ENCODE measurements around the gene MMUT. TPM values are rescaled to one million over a fixed set of nuclear protein-coding genes. Genes with fewer than 3 reads are reported as not detected.
A peak's percentile ranks its signal among the peaks of the same experiment; 100 is the strongest.
"Not testable (repeated sequence)": the region's sequence is repeated elsewhere in the genome, so short reads cannot be mapped to it uniquely, and the experiment has no call there.

MMUT gene
- total RNA-seq (23.4 TPM), polyA plus RNA-seq (21.5 TPM)

DNA sequence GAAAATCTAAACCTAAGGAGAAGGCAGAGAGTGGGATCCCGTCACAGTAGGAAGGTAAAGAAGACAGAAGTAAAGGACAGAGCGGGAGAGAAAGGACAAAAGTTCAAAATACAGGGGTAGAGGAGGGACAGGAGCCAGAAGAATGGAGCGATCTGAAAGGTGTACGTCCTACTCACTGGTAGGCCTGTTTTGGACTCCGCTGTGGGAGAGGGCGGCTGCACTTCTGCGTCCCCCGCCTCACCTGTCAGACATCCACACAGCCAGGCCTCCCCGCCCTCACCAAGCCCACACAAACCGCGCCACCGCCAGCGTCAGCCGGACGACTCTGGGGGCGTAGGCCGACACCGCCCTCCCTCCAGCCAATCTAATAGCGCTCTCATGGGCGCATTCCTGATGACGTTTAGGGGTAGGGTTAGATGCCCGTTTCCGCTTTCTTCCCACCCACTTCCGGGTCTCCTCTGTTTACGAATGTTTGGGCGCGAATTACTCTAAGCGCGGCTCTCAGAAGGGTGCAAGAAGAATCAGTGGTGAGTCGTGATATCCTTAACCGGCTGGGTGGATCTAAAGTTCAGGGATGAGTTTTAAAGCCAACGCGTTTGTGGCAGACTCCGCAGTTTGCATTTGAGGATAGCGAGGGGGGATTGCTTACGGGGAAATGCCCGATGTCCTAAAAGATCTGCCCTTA lies at the start of gene MMUT, which contains the start of gene CENPQ:
TSS of gene MMUT (minus strand) at position 327 of the 685 bp plus-strand sequence. CDS start 3,787 bp downstream, outside the sequence.
TSS of gene CENPQ (plus strand) at position 444 of the 685 bp plus-strand sequence. CDS start 6,807 bp downstream, outside the sequence.
- under 1% methylated on average over 37 of the region's 37 CpGs for WGBS
- Histone ChIP-seq H3K36me3 (ENCODE audit: insufficient read depth) (peaks cover 2% of the 10 kb centered on the region), H3K27ac (ENCODE audit: low read depth) (peak within 1 kb of the TSS; percentile 87), H3K4me1 (ENCODE audit: insufficient read depth) (no peaks in the 10 kb centered on the region), H3K4me3 (ENCODE audit: low read depth, low read length) (peak within 1 kb of the TSS; percentile 76)
- peak; percentile 94 for DNase-seq (ENCODE audit: extremely low spot score)

DNA sequence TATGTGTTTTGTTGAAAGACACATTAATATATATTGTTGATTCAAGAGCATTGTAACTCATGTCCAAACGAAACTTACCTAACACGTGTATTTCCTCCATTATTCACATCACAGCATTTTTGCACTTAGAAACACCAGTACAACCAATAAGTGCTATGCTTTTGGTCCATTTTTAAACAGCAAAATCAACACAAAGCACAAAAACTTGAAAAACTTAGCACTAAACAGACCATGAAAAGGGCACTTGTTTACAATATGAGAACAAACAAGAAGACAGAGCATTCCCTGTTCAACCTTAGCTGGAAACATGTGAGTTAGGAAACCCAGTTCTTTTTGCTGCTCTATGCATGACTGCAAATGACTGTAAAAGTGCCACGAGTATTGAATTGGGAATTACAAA lies 46.3 kb upstream of the MMUT start:
- Histone ChIP-seq H3K4me3 (ENCODE audit: low read depth, low read length) (no peak overlapping the region), H3K36me3 (ENCODE audit: insufficient read depth) (no peaks in the 10 kb centered on the region), H3K4me1 (ENCODE audit: insufficient read depth) (no peaks in the 10 kb centered on the region), H3K27ac (ENCODE audit: low read depth) (no peak overlapping the region)
- WGBS: 79% methylated on average over 3 of the region's 3 CpGs
- DNase-seq (ENCODE audit: extremely low spot score): no peak

DNA sequence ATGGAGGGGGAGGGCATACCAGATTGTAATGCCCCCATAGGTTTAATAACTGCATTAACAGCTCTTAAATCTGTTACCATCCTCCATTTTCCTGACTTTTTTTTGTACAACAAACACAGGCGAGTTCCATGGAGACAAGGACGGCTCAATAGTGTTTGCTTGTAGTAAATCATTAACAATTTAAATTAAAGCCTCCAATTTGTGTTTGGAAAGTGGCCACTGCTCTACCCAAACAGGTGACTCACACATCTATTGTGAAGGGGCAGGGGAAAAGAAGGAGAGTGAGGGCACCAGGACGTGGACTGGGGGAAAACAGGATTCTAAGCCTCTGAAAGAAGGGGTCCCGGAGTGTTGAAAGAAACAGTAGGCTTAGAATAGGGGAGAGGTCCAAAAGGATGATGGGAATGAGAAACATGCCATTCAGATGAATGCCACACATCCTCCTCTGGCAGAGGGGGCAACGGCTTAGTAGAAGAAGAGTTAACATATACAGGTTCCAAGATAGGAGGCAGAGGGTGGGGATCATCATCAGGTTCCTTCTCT lies 43.6 kb upstream of the MMUT start:
- Histone ChIP-seq H3K4me1 (ENCODE audit: insufficient read depth) (no peaks in the 10 kb centered on the region), H3K4me3 (ENCODE audit: low read depth, low read length) (no peak overlapping the region), H3K27ac (ENCODE audit: low read depth) (no peak overlapping the region), H3K36me3 (ENCODE audit: insufficient read depth) (no peaks in the 10 kb centered on the region)
- DNase-seq (ENCODE audit: extremely low spot score): no peak
- 80% methylated on average over 5 of the region's 5 CpGs for WGBS

DNA sequence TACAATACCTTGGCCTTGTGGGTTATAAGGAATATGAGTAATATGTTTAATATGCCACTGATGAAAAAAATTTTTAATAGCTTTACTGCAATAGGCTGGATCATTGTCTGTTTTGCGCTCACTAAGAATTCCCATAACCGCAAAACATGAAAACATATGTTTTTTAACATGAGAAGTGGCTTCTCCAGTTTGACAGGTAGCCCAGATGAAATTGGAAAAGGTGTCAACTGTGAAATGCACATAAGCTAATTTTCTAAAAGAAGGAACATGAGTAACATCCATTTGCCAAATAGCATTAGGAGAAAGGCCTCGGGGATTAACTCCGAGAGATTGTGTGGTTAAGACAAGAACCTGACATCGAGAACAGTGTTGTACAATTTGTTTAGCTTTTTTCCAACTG lies 41.6 kb upstream of the MMUT start:
- no peak overlapping the region for H3K4me3 ChIP-seq (ENCODE audit: low read depth, low read length)
- no peaks in the 10 kb centered on the region for H3K36me3 ChIP-seq (ENCODE audit: insufficient read depth)
- 77% methylated on average over 5 of the region's 5 CpGs for WGBS
- H3K27ac ChIP-seq (ENCODE audit: low read depth): no peak overlapping the region
- H3K4me1 ChIP-seq (ENCODE audit: insufficient read depth): no peaks in the 10 kb centered on the region
- DNase-seq (ENCODE audit: extremely low spot score): no peak

DNA sequence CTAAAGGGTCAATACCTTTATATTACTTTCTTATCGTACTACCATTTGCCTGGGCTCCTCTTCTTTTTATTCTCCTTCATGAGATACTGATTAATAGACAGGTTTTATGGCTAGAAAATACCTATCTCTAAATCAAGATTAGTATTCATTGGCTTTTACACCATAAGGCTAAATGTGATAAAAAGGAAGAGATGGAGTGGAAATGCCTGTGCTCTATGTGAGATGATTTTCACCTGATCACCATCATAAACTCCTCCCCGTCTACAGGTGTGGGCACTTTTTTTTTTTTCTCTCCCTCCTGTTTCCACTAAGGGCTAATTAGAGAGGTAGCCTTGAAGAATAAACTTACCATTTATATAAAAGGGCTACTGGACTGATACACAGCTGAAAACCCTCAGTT lies 36.6 kb upstream of the MMUT start, which contains the start of gene GLYATL3:
TSS of gene GLYATL3 (plus strand) at position 301 of the 400 bp plus-strand sequence. CDS start 12,068 bp downstream, outside the sequence.
- Histone ChIP-seq H3K27ac (ENCODE audit: low read depth) (no peak within 1 kb of the TSS), H3K36me3 (ENCODE audit: insufficient read depth) (no peaks in the 10 kb centered on the region), H3K4me3 (ENCODE audit: low read depth, low read length) (no peak within 1 kb of the TSS), H3K4me1 (ENCODE audit: insufficient read depth) (no peaks in the 10 kb centered on the region)
- 65% methylated on average over 2 of the region's 2 CpGs for WGBS
- no peak for DNase-seq (ENCODE audit: extremely low spot score)

DNA sequence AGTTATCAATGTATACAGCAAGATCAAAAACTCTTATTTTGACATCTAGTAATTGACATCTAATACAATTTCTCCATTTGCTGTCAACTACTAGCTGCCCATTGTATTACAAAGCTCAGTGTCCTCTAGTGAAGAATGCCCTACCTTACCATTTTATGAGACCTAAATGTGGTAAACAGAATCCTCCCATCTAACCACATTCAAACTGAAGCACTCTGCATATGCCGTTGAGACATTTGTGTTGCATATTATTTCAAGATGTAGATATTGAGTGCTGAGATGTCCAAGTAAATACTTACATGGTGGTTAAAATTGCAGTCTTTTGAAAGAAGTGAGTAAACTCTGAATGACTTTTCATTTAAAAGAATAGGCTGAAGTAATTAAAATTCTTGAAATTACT lies 36.1 kb upstream of the MMUT start:
- Histone ChIP-seq H3K36me3 (ENCODE audit: insufficient read depth) (no peaks in the 10 kb centered on the region), H3K4me1 (ENCODE audit: insufficient read depth) (no peaks in the 10 kb centered on the region), H3K4me3 (ENCODE audit: low read depth, low read length) (no peak overlapping the region), H3K27ac (ENCODE audit: low read depth) (no peak overlapping the region)
- DNase-seq (ENCODE audit: extremely low spot score): no peak
- 71% methylated on average over 1 of the region's 1 CpG for WGBS

DNA sequence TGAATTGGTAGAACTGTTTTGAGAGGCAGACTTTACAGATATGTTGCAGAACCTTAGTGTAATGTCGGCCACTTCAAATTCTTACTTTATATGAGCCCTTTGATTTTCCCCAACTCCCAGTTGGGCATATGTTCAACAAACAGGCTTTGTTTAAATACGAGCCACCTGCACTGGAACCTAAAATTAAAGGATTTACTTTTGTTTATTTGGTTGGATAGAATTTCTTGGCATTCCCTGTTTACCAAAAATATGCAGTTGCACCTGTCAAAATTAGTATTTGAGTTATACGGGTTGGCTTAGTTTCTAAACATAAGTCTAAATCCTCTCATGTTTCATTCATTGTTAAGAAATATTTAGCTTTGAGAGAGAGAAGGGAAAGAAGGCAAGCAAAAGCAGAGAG lies 34.3 kb upstream of the MMUT start:
- Histone ChIP-seq H3K27ac (ENCODE audit: low read depth) (no peak overlapping the region), H3K4me3 (ENCODE audit: low read depth, low read length) (no peak overlapping the region), H3K4me1 (ENCODE audit: insufficient read depth) (no peaks in the 10 kb centered on the region), H3K36me3 (ENCODE audit: insufficient read depth) (no peaks in the 10 kb centered on the region)
- WGBS: 50% methylated on average over 3 of the region's 3 CpGs
- DNase-seq (ENCODE audit: extremely low spot score): no peak

DNA sequence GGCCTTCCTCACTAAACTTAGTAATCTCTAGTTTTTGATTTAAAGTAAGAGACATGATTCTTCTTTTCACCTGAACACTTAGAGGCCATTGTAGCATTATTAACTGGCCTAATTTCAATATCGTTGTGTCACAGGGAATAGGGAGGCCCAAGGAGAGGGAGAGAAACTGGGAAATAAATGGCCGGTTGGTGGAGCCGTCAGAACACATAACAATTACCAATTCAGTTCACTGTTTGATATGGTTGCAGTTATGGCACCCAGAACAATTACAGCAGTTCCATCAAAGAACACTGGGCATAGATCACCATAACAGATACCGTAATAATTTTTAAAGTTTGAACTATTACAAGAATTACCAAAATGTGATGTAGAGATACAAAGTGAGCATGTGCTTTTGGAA lies 27.6 kb upstream of the MMUT start:
- 96% methylated on average over 4 of the region's 4 CpGs for WGBS
- H3K36me3 ChIP-seq (ENCODE audit: insufficient read depth): peaks cover 5% of the 10 kb centered on the region

DNA sequence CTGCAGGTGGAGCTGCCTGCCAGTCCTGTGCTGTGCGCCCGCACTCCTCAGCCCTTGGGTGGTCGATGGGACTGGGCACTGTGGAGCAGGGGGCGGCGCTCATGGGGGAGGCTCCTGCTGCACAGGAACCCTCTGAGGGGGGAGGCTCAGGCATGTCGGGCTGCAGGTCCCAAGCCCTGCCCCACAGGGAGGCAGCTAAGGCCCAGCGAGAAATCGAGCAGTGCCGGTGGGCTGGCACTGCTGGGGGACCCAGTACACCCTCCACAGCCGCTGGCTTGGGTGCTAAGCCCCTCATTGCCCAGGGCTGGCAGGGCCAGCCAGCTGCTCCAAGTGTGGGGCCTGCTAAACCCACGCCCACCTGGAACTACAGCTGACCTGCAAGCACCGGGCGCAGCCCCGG lies 20.3 kb upstream of the MMUT start:
- H3K36me3 ChIP-seq (ENCODE audit: insufficient read depth); H3K4me3 ChIP-seq (ENCODE audit: low read depth, low read length); H3K4me1 ChIP-seq (ENCODE audit: insufficient read depth); H3K27ac ChIP-seq (ENCODE audit: low read depth); DNase-seq (ENCODE audit: extremely low spot score): not testable (repeated sequence)
- 91% methylated on average over 14 of the region's 14 CpGs for WGBS

More for the DNA sequence above, 27.6 kb upstream of the MMUT start:
- H3K27ac ChIP-seq (ENCODE audit: low read depth): no peak overlapping the region
- H3K4me3 ChIP-seq (ENCODE audit: low read depth, low read length): no peak overlapping the region
- no peaks in the 10 kb centered on the region for H3K4me1 ChIP-seq (ENCODE audit: insufficient read depth)
- DNase-seq (ENCODE audit: extremely low spot score): no peak

DNA sequence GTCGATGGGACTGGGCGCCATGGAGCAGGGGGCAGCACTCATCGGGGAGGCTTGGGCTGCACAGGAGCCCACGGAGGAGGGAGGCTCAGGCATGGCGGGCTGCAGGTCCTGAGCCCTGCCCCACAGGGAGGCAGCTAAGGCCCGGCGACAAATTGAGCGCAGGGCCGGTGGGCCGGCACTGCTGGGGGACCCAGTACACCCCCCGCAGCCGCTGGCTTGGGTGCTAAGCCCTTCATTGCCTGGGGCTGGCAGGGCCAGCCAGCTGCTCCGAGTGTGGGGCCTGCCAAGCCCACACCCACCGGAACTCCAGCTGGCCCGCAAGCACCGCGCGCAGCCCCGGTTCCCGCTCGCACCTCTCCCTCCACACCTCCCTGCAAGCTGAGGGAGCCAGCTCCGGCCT lies 18.8 kb upstream of the MMUT start:
- not testable (repeated sequence) for H3K4me3 ChIP-seq (ENCODE audit: low read depth, low read length); H3K4me1 ChIP-seq (ENCODE audit: insufficient read depth); H3K27ac ChIP-seq (ENCODE audit: low read depth); DNase-seq (ENCODE audit: extremely low spot score); H3K36me3 ChIP-seq (ENCODE audit: insufficient read depth)
- 99% methylated on average over 22 of the region's 22 CpGs for WGBS

DNA sequence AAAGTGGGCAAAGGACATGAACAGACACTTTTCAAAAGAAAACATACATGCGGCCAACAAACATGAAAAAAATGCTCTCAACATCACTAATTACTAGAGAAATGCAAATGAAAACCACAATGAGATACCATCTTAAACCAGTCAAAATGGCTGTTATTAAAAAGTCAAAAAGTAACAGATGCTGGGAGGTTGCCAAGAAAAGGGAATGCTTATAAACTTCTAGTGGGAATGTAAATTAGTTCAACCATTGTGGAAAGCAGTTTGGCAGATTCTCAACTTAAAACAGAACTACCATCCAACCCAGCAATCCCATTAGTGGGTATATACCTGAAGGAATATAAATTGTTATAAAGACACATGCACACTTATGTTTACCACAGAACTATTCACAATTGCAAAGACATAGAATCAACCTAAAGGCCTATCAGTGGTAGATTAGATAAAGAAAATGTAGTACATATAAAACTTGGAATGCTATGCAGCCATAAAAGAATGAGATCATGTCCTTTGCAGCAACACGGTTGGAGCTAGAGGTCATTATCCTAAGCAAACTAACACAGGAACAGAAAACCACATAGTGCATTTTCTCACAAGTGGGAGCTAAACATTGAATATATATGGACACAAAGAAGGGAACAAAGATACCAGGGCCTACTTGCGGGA lies 16.4 kb upstream of the MMUT start:
- WGBS: 76% methylated on average over 3 of the region's 3 CpGs
- no peaks in the 10 kb centered on the region for H3K4me1 ChIP-seq (ENCODE audit: insufficient read depth)
- no peak overlapping the region for H3K27ac ChIP-seq (ENCODE audit: low read depth)
- H3K4me3 ChIP-seq (ENCODE audit: low read depth, low read length): no peak overlapping the region
- peaks cover 3% of the 10 kb centered on the region for H3K36me3 ChIP-seq (ENCODE audit: insufficient read depth)
- DNase-seq (ENCODE audit: extremely low spot score): no peak

DNA sequence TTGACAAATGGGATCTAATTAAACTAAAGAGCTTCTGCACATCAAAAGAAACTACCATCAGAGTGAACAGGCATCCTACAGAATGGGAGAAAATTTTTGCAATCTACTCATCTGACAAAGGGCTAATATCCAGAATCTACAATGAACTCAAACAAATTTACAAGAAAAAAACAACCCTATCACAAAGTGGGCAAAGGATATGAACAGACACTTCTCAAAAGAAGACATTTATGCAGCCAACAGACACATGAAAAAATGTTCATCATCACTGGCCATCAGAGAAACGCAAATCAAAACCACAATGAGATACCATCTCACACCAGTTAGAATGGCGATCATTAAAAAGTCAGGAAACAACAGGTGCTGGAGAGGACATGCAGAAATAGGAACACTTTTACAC lies 13.5 kb upstream of the MMUT start:
- H3K4me1 ChIP-seq (ENCODE audit: insufficient read depth); H3K36me3 ChIP-seq (ENCODE audit: insufficient read depth); H3K4me3 ChIP-seq (ENCODE audit: low read depth, low read length); DNase-seq (ENCODE audit: extremely low spot score); H3K27ac ChIP-seq (ENCODE audit: low read depth): not testable (repeated sequence)
- WGBS: 88% methylated on average over 2 of the region's 2 CpGs

DNA sequence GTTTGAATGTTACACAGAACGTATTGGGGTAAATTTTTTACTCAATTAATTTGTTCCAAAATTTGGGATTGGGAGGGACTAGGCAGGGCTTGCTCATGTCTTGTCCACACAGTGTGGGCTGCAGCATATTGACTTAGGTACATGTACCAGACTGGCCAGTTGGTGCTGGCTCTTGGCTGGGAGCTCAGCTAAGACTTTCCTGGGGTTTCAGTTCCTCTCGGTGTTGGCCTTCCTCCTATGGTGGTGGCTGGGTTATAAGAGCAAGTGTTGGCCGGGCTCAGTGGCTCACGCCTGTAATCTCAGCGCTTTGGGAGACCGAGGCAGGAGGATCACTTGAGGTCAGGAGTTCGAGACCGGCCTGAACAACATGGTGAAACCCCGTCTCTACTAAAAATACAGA lies 5.0 kb upstream of the MMUT start:
- Histone ChIP-seq H3K4me3 (ENCODE audit: low read depth, low read length) (no peak overlapping the region), H3K4me1 (ENCODE audit: insufficient read depth) (no peaks in the 10 kb centered on the region), H3K36me3 (ENCODE audit: insufficient read depth) (peaks cover 2% of the 10 kb centered on the region), H3K27ac (ENCODE audit: low read depth) (no peak overlapping the region)
- WGBS: 96% methylated on average over 9 of the region's 9 CpGs
- no peak for DNase-seq (ENCODE audit: extremely low spot score)

DNA sequence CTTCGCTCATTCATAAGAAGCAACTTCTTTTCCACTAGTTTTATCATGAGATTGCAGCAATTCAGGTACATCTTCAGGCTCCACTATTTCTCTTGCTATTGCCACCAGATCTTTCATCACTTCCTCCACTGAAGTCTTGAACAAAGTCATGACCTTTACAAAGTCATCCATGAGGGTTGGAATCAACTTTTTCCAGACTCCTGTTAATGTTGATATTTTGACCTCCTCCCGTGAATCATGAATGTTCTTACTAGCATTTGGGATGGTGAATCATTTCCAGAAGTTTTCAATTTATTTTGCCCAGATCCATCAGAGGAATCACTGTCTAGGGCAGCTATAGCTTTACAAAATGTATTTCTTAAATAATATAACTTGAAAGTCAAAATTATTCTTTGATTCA lies 1.6 kb upstream of the MMUT start:
- DNase-seq (ENCODE audit: extremely low spot score): no peak
- no peak overlapping the region for H3K27ac ChIP-seq (ENCODE audit: low read depth)

More for the DNA sequence above, 1.6 kb upstream of the MMUT start:
- Histone ChIP-seq H3K4me3 (ENCODE audit: low read depth, low read length) (no peak overlapping the region), H3K4me1 (ENCODE audit: insufficient read depth) (no peaks in the 10 kb centered on the region), H3K36me3 (ENCODE audit: insufficient read depth) (peaks cover 2% of the 10 kb centered on the region)
- WGBS: 95% methylated on average over 2 of the region's 2 CpGs

Data from urinary bladder (tissue), 4 donors.